Measurements from ENCODE around the gene PET100.

PET100 gene

GRCh38 chr19:7629347-7630054 is at the start of gene PET100, which contains the start of gene XAB2:
TSS of gene PET100 (plus strand) at chr19:7629793. CDS start at chr19:7629834, 41 bp downstream.
TSS of gene XAB2 (minus strand) at chr19:7629545. CDS start at chr19:7629527, 18 bp downstream.
- DNase-seq, result peak; percentile 96

GRCh38 chr19:7582446-7582845 is 47.1 kb upstream of the PET100 start:
- DNase-seq, result no peak

- no peak for DNase-seq
Observed at GRCh38 chr19:7589822-7590221, 39.8 kb upstream of the PET100 start.

GRCh38 chr19:7590256-7590655 is 39.3 kb upstream of the PET100 start:
- no peak for DNase-seq

- peak; percentile 53 for DNase-seq
Observed at GRCh38 chr19:7595466-7596133, 34.0 kb upstream of the PET100 start, which contains the start of gene CAMSAP3. TSS of gene CAMSAP3 (plus strand) at chr19:7595863. CDS start at chr19:7596003, 140 bp downstream.

- no peak for DNase-seq
Observed at GRCh38 chr19:7596211-7596937, 33.2 kb upstream of the PET100 start.

GRCh38 chr19:7597689-7598088 is 31.9 kb upstream of the PET100 start:
- no peak for DNase-seq

- DNase-seq, result no peak
Observed at GRCh38 chr19:7598180-7598579, 31.4 kb upstream of the PET100 start.

- no peak for DNase-seq
Observed at GRCh38 chr19:7600721-7601120, 28.9 kb upstream of the PET100 start.

GRCh38 chr19:7602240-7602934 is 27.2 kb upstream of the PET100 start:
- no peak for DNase-seq

GRCh38 chr19:7602935-7603497 is 26.6 kb upstream of the PET100 start:
- no peak for DNase-seq

- DNase-seq, result no peak
Observed at GRCh38 chr19:7603919-7604318, 25.7 kb upstream of the PET100 start.

GRCh38 chr19:7605490-7606222 is 23.9 kb upstream of the PET100 start:
- peak; percentile 69 for DNase-seq

- DNase-seq, result no peak
Observed at GRCh38 chr19:7606289-7606688, 23.3 kb upstream of the PET100 start.

- no peak for DNase-seq
Observed at GRCh38 chr19:7607212-7607873, 22.2 kb upstream of the PET100 start.

GRCh38 chr19:7607874-7608560 is 21.6 kb upstream of the PET100 start:
- DNase-seq, result no peak

GRCh38 chr19:7610491-7611240 is 18.9 kb upstream of the PET100 start:
- DNase-seq, result no peak

GRCh38 chr19:7611541-7612279 is 17.9 kb upstream of the PET100 start:
- DNase-seq, result no peak

Data from activated CD4-positive, alpha-beta T cell treated with anti-CD3 and anti-CD28 coated beads for 48 hours (primary cell).